Panc1 (cell line): Measurements from ENCODE around the gene MYLK3. TPM values are rescaled to one million over a fixed set of nuclear protein-coding genes. Genes with fewer than 3 reads are reported as not detected.

Experiments used
- ATAC-seq: fragments of 200-7000 bp; cut with Tn5 transposase; 2 replicates; pipeline ENCODE4 v1.9.1; 2020; ENCODE audit warnings: mild to moderate bottlenecking, moderate library complexity
- BruUV-seq: library from RNA; stranded (reverse); fragments of 400-500 nt; replicated peaks from 2 replicates; lab custom pipeline; 2021; lab: Mats Ljungman, UMichigan
- CTCF ChIA-PET: fragments of 300-600 bp; sonication (Branson Sonifier 250); formaldehyde crosslinking; loops from one replicate; lab custom pipeline; 2022; ENCODE audit warnings: antibody characterized with exemption; lab: Charles Lee
- POLR2A ChIA-PET: fragments of 300-600 bp; sonication (Branson Sonifier 250); formaldehyde crosslinking; loops from one replicate; lab custom pipeline; 2022; ENCODE audit warnings: antibody characterized with exemption; lab: Charles Lee
- DNase-seq: peaks from one replicate; pipeline ENCODE4 v3.0.0-alpha.2; 2010; ENCODE audit warnings: low read depth, low spot score
- H3K27ac ChIP-seq: 2 replicates; pipeline ENCODE4 v1.5.1; 2011; ENCODE audit warnings: mild to moderate bottlenecking, low read length, inconsistent platforms
- H3K27me3 ChIP-seq: fragments of 200-500 bp; sonication (Bioruptor generic); 2 replicates; pipeline ENCODE4 v1.6.0; 2014; ENCODE audit warnings: low read length, inconsistent platforms; ENCODE audit not compliant: control insufficient read depth, insufficient read depth
- H3K36me3 ChIP-seq: fragments of 200-500 bp; sonication (Bioruptor generic); 2 replicates; pipeline ENCODE4 v1.5.1; 2014; ENCODE audit warnings: inconsistent platforms, mild to moderate bottlenecking, low read length, moderate library complexity; ENCODE audit not compliant: control insufficient read depth, insufficient read depth
- H3K4me1 ChIP-seq: 2 replicates; pipeline ENCODE4 v1.5.1; 2011; ENCODE audit warnings: inconsistent platforms, mild to moderate bottlenecking, low read length, moderate library complexity; ENCODE audit not compliant: control insufficient read depth, insufficient read depth
- H3K4me3 ChIP-seq, 2 experiments: 2 replicates each; pipeline ENCODE4 v1.5.1; 2011 to 2012; ENCODE audit warnings: low read depth in 2 of 2, low read length in 2 of 2, mild to moderate bottlenecking in 2 of 2, inconsistent platforms in 1 of 2, moderate library complexity in 1 of 2
- H3K9me3 ChIP-seq: fragments of 200-500 bp; sonication (Bioruptor generic); 2 replicates; pipeline ENCODE4 v1.5.1; 2014; ENCODE audit warnings: low read depth, mild to moderate bottlenecking, inconsistent platforms, low read length, moderate library complexity; ENCODE audit not compliant: control insufficient read depth, insufficient read depth
- POLR2AphosphoS5 ChIP-seq: IDR thresholded peaks from 2 replicates; pipeline ENCODE4 v1.6.1; 2012; ENCODE audit warnings: mild to moderate bottlenecking, low read depth, low read length, moderate library complexity
- SIN3A ChIP-seq: IDR thresholded peaks from 2 replicates; pipeline ENCODE4 v1.6.1; 2012; ENCODE audit warnings: low read depth, mild to moderate bottlenecking, low read length, moderate library complexity, borderline replicate concordance; ENCODE audit not compliant: insufficient read depth
- TCF7L2 ChIP-seq: IDR thresholded peaks from 2 replicates; pipeline ENCODE4 v1.6.1; 2011; ENCODE audit warnings: mild to moderate bottlenecking, low read depth, low read length, inconsistent platforms
- in situ Hi-C: cut with HindIII; loops from 2 replicates; pipeline ENCODE4 v1.10.0; 2016; ENCODE audit warnings: low sequenced_read_pairs, low pct_unique_long_range_greater_than_20kb
- intact Hi-C: fragments of 100-400 bp; cut with micrococcal nuclease; formaldehyde crosslinking; loops from one replicate; pipeline ENCODE4 v1.10.0; 2022; ENCODE audit not compliant: unreplicated experiment
- total RNA-seq: library from RNA; stranded (reverse); gene quantifications from one replicate; pipeline ENCODE4 v1.2.1, GENCODE V29; 2021; ENCODE audit not compliant: unreplicated experiment
- TF ChIP-seq, protein P1 (sequence below), 2 experiments: IDR thresholded peaks; 2 replicates each; pipeline ENCODE4 v1.6.1; 2011 to 2012; ENCODE audit warnings: low read depth in 2 of 2, control low read depth in 1 of 2, low read length in 1 of 2, mild to moderate bottlenecking in 1 of 2, moderate library complexity in 1 of 2; ENCODE audit not compliant: insufficient read depth in 1 of 2
- TF ChIP-seq, protein P2 (sequence below): fragments of 450-650 bp; IDR thresholded peaks from 2 replicates; pipeline ENCODE4 v1.5.1; 2017; ENCODE audit warnings: mild to moderate bottlenecking

MYLK3 gene
- total RNA-seq, 1 experiment from 2014 or later: 0.31 TPM

DNA sequence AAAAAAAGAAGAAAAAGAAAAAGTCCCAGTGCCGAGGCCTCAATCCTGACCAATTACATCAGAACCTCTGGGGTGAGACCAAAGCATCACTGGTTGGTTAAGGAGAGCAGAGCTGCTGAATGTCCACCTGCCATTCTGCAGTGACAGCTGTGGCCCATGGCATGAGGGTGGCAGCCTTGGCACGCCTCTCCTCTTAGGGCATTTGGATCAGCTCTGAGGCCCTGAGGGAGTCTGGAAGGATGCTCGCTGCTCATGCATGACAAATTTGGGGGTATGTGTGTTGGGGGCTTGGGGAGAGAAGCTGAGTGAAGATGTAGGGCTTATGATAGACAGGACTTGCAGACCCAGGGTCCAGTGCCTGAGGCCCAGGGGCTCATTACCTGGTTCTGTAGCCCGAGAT is 26.3 kb downstream of the MYLK3 start:
- CTCF ChIA-PET: no interaction called here
- H3K4me1 ChIP-seq: no peaks in the 10 kb centered on the region

DNA sequence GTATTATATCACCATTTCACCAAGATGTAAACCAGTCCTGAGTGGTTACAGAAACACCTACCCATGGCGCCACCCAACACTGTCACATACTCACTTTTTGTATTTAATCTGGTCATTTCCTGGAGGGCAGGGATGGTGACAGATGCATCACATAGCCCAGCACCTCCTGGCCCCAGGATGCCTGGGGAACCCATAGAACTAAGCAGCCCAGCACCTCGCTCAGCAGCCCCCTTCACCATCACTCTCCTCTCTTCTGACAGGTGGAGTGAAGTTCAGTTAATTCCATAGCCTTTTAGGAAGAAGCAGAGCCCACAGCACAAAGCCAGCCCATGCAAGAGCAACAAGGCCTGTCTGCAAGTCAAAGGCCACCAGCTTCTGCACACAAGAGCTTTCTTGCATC is 27.5 kb downstream of the MYLK3 start:
- H3K4me3 ChIP-seq: no peak overlapping the region
- no TSS peak for BruUV-seq

More for the DNA sequence above, 26.3 kb downstream of the MYLK3 start:
- Histone ChIP-seq H3K9me3 (no peaks in the 10 kb centered on the region; the same call in 1 of the 2 replicates), H3K36me3 (no peaks in the 10 kb centered on the region), H3K27me3 (no peaks in the 10 kb centered on the region), H3K27ac (no peak overlapping the region), H3K4me3 (no peak overlapping the region)
- DNase-seq: no peak
- TF ChIP-seq POLR2AphosphoS5 (no peak), SIN3A (no peak), TCF7L2 (no peak)
- TF ChIP-seq, protein P1, sequence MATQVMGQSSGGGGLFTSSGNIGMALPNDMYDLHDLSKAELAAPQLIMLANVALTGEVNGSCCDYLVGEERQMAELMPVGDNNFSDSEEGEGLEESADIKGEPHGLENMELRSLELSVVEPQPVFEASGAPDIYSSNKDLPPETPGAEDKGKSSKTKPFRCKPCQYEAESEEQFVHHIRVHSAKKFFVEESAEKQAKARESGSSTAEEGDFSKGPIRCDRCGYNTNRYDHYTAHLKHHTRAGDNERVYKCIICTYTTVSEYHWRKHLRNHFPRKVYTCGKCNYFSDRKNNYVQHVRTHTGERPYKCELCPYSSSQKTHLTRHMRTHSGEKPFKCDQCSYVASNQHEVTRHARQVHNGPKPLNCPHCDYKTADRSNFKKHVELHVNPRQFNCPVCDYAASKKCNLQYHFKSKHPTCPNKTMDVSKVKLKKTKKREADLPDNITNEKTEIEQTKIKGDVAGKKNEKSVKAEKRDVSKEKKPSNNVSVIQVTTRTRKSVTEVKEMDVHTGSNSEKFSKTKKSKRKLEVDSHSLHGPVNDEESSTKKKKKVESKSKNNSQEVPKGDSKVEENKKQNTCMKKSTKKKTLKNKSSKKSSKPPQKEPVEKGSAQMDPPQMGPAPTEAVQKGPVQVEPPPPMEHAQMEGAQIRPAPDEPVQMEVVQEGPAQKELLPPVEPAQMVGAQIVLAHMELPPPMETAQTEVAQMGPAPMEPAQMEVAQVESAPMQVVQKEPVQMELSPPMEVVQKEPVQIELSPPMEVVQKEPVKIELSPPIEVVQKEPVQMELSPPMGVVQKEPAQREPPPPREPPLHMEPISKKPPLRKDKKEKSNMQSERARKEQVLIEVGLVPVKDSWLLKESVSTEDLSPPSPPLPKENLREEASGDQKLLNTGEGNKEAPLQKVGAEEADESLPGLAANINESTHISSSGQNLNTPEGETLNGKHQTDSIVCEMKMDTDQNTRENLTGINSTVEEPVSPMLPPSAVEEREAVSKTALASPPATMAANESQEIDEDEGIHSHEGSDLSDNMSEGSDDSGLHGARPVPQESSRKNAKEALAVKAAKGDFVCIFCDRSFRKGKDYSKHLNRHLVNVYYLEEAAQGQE (IDR thresholded peaks at IDR 0.05; ENCODE audit: insufficient read depth in 1 of 2, low read depth in 2 of 2, low read length in 1 of 2): no peak
- TF ChIP-seq, protein P2, sequence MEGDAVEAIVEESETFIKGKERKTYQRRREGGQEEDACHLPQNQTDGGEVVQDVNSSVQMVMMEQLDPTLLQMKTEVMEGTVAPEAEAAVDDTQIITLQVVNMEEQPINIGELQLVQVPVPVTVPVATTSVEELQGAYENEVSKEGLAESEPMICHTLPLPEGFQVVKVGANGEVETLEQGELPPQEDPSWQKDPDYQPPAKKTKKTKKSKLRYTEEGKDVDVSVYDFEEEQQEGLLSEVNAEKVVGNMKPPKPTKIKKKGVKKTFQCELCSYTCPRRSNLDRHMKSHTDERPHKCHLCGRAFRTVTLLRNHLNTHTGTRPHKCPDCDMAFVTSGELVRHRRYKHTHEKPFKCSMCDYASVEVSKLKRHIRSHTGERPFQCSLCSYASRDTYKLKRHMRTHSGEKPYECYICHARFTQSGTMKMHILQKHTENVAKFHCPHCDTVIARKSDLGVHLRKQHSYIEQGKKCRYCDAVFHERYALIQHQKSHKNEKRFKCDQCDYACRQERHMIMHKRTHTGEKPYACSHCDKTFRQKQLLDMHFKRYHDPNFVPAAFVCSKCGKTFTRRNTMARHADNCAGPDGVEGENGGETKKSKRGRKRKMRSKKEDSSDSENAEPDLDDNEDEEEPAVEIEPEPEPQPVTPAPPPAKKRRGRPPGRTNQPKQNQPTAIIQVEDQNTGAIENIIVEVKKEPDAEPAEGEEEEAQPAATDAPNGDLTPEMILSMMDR: no peak
- in situ Hi-C loops (no loop called here), intact Hi-C loops (no loop called here)
- BruUV-seq: no TSS peak
- POLR2A ChIA-PET: no interaction called here
- ATAC-seq: no peak

More for the DNA sequence above, 27.5 kb downstream of the MYLK3 start:
- ChIA-PET CTCF (no interaction called here), POLR2A (no interaction called here)
- no peak overlapping the region for H3K27ac ChIP-seq
- TF ChIP-seq TCF7L2 (no peak), SIN3A (no peak), POLR2AphosphoS5 (no peak)
- TF ChIP-seq, protein P1 (IDR thresholded peaks at IDR 0.05; ENCODE audit: insufficient read depth in 1 of 2, low read depth in 2 of 2, low read length in 1 of 2): no peak
- TF ChIP-seq, protein P2: no peak
- ATAC-seq (no peak), DNase-seq (no peak)
- H3K9me3 ChIP-seq: no peaks in the 10 kb centered on the region; the same call in 1 of the 2 replicates
- in situ Hi-C loops: no loop called here
- intact Hi-C loops: no loop called here
- no peaks in the 10 kb centered on the region for H3K36me3 ChIP-seq
- no peaks in the 10 kb centered on the region for H3K27me3 ChIP-seq
- no peaks in the 10 kb centered on the region for H3K4me1 ChIP-seq
